PC-9 (cell line): ENCODE measurements around the gene OPHN1. TPM values are rescaled to one million over a fixed set of nuclear protein-coding genes. Genes with fewer than 3 reads are reported as not detected.
"Not testable (repeated sequence)": the region's sequence is repeated elsewhere in the genome, so short reads cannot be mapped to it uniquely, and the experiment has no call there.

ENCODE experiments used
- BruUV-seq: library from RNA; stranded (reverse); fragments of 400-500 nt; replicated peaks from 2 replicates; lab custom pipeline; 2021; lab: Mats Ljungman, UMichigan
- CTCF ChIA-PET: fragments of 300-600 bp; sonication (Branson Sonifier 250); formaldehyde crosslinking; loops from one replicate; lab custom pipeline; 2022; ENCODE audit warnings: antibody characterized with exemption; lab: Charles Lee
- POLR2A ChIA-PET: fragments of 300-600 bp; sonication (Branson Sonifier 250); formaldehyde crosslinking; loops from one replicate; lab custom pipeline; 2022; ENCODE audit warnings: antibody characterized with exemption; ENCODE audit not compliant: unreplicated experiment; lab: Charles Lee
- DNase-seq, 2 experiments: peaks; one replicate each; pipeline versions ENCODE4 v3.0.0 to v3.0.0-alpha.2; 2015 to 2022; ENCODE audit warnings: mixed read lengths in 1 of 2
- H2AFZ ChIP-seq: fragments of 200-600 bp; sonication (generic); 2 replicates; pipeline ENCODE4 v1.8.1; 2017; ENCODE audit warnings: antibody characterized with exemption
- H3F3A ChIP-seq: fragments of 200-600 bp; sonication (generic); 2 replicates; pipeline ENCODE4 v1.8.1; 2017; ENCODE audit warnings: antibody characterized with exemption, mild to moderate bottlenecking, low read depth; ENCODE audit not compliant: insufficient read depth
- H3K27ac ChIP-seq: fragments of 200-600 bp; sonication (generic); 2 replicates; pipeline ENCODE4 v1.6.1; 2016; ENCODE audit warnings: mixed run types
- H3K27me3 ChIP-seq: fragments of 200-600 bp; sonication (generic); 2 replicates; pipeline ENCODE4 v1.6.1; 2016; ENCODE audit warnings: low read depth, mixed run types; ENCODE audit not compliant: insufficient read depth
- H3K36me3 ChIP-seq: fragments of 200-600 bp; sonication (generic); 2 replicates; pipeline ENCODE4 v1.6.1; 2016; ENCODE audit warnings: low read depth, mixed run types
- H3K4me1 ChIP-seq: fragments of 200-600 bp; sonication (generic); replicated peaks from 2 replicates; pipeline ENCODE4 v1.6.1; 2016; ENCODE audit warnings: mixed run types; ENCODE audit not compliant: insufficient read depth
- H3K4me2 ChIP-seq: fragments of 200-600 bp; sonication (generic); 2 replicates; pipeline ENCODE4 v1.6.1; 2017; ENCODE audit warnings: mixed run types
- H3K4me3 ChIP-seq: fragments of 200-600 bp; sonication (generic); 2 replicates; pipeline ENCODE4 v1.6.1; 2016; ENCODE audit warnings: mixed run types
- H3K79me2 ChIP-seq: fragments of 200-600 bp; sonication (generic); 2 replicates; pipeline ENCODE4 v1.6.1; 2017; ENCODE audit warnings: low read depth, mixed run types
- H3K9me2 ChIP-seq: fragments of 200-600 bp; sonication (generic); 2 replicates; pipeline ENCODE4 v1.8.1; 2017; ENCODE audit warnings: mild to moderate bottlenecking; ENCODE audit not compliant: insufficient read depth
- H3K9me3 ChIP-seq: fragments of 200-600 bp; sonication (generic); 2 replicates; pipeline ENCODE4 v1.8.1; 2016; ENCODE audit warnings: low read depth; ENCODE audit not compliant: insufficient read depth
- H4K20me1 ChIP-seq: fragments of 200-600 bp; sonication (generic); 2 replicates; pipeline ENCODE4 v1.8.1; 2017; ENCODE audit not compliant: insufficient read depth
- EZH2 ChIP-seq: fragments of 200-600 bp; sonication (generic); IDR thresholded peaks from 2 replicates; pipeline ENCODE4 v1.8.0; 2017; ENCODE audit warnings: antibody characterized with exemption, low read depth
- intact Hi-C: fragments of 100-400 bp; cut with micrococcal nuclease; formaldehyde crosslinking; loops from one replicate; pipeline ENCODE4 v1.10.0; 2022; ENCODE audit not compliant: unreplicated experiment
- total RNA-seq: library from RNA; stranded (reverse); gene quantifications from 2 replicates; pipeline ENCODE4 v1.2.3, GENCODE V29; 2021
- TF ChIP-seq, protein P1 (sequence below): fragments of 200-600 bp; sonication (generic); conservative IDR thresholded peaks from 2 replicates; pipeline ENCODE4 v1.6.1; 2017; ENCODE audit warnings: mixed run types, antibody characterized with exemption, mild to moderate bottlenecking, moderate library complexity

Gene OPHN1
- total RNA-seq, 1 experiment from 2014 or later: 9.3 TPM

DNA sequence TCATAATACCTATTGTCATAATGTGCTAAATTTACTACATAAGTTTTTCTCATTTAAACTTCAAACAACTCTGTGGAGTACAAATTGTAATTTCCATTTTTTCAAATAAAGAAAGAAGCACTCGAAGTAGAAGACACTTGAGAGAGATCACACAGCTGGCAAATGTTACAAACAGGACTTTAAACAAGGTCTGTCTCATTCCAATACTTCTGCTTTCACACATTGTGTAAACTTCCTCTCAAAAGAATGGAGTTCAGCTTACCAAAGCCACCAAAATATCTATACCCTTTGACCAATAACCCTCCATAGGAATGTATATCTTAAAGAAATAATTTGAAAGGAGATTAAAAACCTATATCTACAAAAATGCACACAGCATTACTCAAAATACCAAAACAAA, 88.3 kb downstream of the OPHN1 start:
- no peak overlapping the region for H2AFZ ChIP-seq
- BruUV-seq: no TSS peak
- ChIA-PET POLR2A (no interaction called here), CTCF (no interaction called here)
- H3K27ac ChIP-seq: no peak overlapping the region
- no peaks in the 10 kb centered on the region for H3K27me3 ChIP-seq
- H3K4me1 ChIP-seq: peaks cover 5% of the 10 kb centered on the region; the same call in 1 of the 2 replicates
- H3K4me2 ChIP-seq: no peak overlapping the region
- no peaks in the 10 kb centered on the region for H3F3A ChIP-seq
- no peak overlapping the region for H3K4me3 ChIP-seq
- intact Hi-C loops: no loop called here
- no peaks in the 10 kb centered on the region for H3K36me3 ChIP-seq
- no peaks in the 10 kb centered on the region for H3K79me2 ChIP-seq
- H3K9me2 ChIP-seq: no peaks in the 10 kb centered on the region
- TF ChIP-seq EZH2: no peak
- TF ChIP-seq, protein P1, sequence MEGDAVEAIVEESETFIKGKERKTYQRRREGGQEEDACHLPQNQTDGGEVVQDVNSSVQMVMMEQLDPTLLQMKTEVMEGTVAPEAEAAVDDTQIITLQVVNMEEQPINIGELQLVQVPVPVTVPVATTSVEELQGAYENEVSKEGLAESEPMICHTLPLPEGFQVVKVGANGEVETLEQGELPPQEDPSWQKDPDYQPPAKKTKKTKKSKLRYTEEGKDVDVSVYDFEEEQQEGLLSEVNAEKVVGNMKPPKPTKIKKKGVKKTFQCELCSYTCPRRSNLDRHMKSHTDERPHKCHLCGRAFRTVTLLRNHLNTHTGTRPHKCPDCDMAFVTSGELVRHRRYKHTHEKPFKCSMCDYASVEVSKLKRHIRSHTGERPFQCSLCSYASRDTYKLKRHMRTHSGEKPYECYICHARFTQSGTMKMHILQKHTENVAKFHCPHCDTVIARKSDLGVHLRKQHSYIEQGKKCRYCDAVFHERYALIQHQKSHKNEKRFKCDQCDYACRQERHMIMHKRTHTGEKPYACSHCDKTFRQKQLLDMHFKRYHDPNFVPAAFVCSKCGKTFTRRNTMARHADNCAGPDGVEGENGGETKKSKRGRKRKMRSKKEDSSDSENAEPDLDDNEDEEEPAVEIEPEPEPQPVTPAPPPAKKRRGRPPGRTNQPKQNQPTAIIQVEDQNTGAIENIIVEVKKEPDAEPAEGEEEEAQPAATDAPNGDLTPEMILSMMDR: no peak
- no peak for DNase-seq
- no peaks in the 10 kb centered on the region for H3K9me3 ChIP-seq
- H4K20me1 ChIP-seq: no peaks in the 10 kb centered on the region

DNA sequence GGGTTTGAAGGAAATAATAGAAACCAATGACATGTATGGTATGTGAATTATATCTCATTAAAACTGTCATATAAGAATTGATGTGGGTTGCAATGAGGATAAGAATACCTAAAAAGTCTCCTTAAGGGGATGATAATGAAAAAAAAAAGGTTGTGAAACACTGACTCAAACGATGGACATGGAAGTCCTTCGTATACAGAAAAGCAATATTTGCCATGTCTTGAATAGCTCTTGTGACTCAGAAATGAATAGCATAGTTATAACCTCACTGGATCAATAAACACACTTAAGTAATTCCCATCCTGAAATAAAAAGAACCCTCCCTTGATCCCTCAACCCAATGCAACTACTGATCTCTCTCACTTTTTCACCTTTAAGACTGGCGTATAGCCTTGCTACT, 89.7 kb downstream of the OPHN1 start:
- H4K20me1 ChIP-seq: no peaks in the 10 kb centered on the region
- no peak for TF ChIP-seq EZH2
- TF ChIP-seq, protein P1: no peak
- no peaks in the 10 kb centered on the region for H3K9me3 ChIP-seq
- H2AFZ ChIP-seq: no peak overlapping the region
- no peaks in the 10 kb centered on the region for H3K79me2 ChIP-seq
- no peak overlapping the region for H3K4me2 ChIP-seq
- H3K4me1 ChIP-seq: peaks cover 5% of the 10 kb centered on the region; the same call in 1 of the 2 replicates
- no peak overlapping the region for H3K27ac ChIP-seq
- intact Hi-C loops: no loop called here
- H3K27me3 ChIP-seq: no peaks in the 10 kb centered on the region
- no peaks in the 10 kb centered on the region for H3K36me3 ChIP-seq
- DNase-seq: peak in 1 of 2 experiments; percentile 38
- no peak overlapping the region for H3K4me3 ChIP-seq
- POLR2A ChIA-PET: no interaction called here
- BruUV-seq: no TSS peak
- CTCF ChIA-PET: no interaction called here
- no peaks in the 10 kb centered on the region for H3F3A ChIP-seq
- H3K9me2 ChIP-seq: no peaks in the 10 kb centered on the region

DNA sequence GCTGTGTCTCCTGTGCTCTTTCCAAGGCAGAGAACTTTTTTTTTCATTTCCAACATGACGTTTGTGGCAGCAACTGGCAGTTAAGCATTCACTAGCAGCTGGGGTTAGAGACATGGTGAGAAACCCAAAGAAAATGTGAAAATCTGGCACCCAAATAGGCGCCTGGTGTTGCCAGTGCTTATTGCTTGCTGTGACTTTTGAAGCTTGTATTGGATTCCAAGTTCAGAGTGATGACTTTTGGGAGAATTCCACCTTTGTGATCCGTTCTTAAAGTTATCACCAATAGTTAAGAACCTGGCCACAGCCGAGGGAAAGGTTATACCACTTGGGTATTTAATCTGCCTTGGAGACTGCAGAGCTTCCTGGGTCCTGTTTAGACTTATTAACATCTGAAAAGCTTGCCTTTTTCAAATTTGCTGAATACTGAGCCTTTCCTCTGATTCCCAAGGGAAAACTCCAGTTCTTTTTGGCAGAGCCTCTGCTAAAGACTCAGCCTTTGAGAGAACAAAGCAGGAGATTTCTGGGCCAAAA, 101.0 kb downstream of the OPHN1 start:
- H4K20me1 ChIP-seq: no peaks in the 10 kb centered on the region
- no peaks in the 10 kb centered on the region for H3K79me2 ChIP-seq
- no peak overlapping the region for H2AFZ ChIP-seq
- H3K9me2 ChIP-seq: no peaks in the 10 kb centered on the region
- DNase-seq: no peak
- POLR2A ChIA-PET: interaction anchor here (0.6 kb wide), 1 partner anchor 131 kb away, joined by 3 read pairs; no protein-coding TSS in a partner anchor
- no peak overlapping the region for H3K4me2 ChIP-seq
- CTCF ChIA-PET: no interaction called here
- H3F3A ChIP-seq: 0 out of 2 replicates have a peak, but pooled peaks cover 3% of the 10 kb centered on the region
- no TSS peak for BruUV-seq
- no peaks in the 10 kb centered on the region for H3K9me3 ChIP-seq
- no peak overlapping the region for H3K4me3 ChIP-seq
- H3K27ac ChIP-seq: no peak overlapping the region
- no peaks in the 10 kb centered on the region for H3K27me3 ChIP-seq
- H3K4me1 ChIP-seq: no peaks in the 10 kb centered on the region
- no peaks in the 10 kb centered on the region for H3K36me3 ChIP-seq
- no peak for TF ChIP-seq EZH2
- TF ChIP-seq, protein P1: no peak
- intact Hi-C loops: no loop called here

DNA sequence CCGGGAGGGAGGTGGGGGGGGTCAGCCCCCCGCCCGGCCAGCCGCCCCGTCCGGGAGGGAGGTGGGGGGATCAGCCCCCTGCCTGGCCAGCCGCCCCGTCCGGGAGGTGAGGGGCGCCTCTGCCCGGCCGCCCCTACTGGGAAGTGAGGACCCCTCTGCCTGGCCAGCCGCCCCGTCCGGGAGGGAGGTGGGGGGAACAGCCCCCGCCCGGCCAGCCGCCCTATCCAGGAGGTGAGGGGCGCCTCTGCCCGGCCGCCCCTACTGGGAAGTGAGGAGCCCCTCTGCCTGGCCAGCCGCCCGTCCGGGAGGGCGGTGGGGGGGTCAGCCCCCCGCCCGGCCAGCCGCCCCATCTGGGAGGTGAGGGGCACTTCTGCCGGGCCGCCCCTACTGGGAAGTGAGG, 106.5 kb downstream of the OPHN1 start:
- CTCF ChIA-PET, H3K4me3 ChIP-seq: not testable (repeated sequence)

More for the DNA sequence above, 106.5 kb downstream of the OPHN1 start:
- H3K4me1 ChIP-seq, H2AFZ ChIP-seq, H3K27ac ChIP-seq, H3F3A ChIP-seq, intact Hi-C loops, H3K4me2 ChIP-seq, H3K79me2 ChIP-seq, H3K9me2 ChIP-seq, H3K36me3 ChIP-seq, DNase-seq, H3K9me3 ChIP-seq, H4K20me1 ChIP-seq, BruUV-seq, H3K27me3 ChIP-seq, POLR2A ChIA-PET: not testable (repeated sequence)
